Osteoblast (primary cell): Measurements from ENCODE around the gene CCDC106. TPM values are rescaled to one million over a fixed set of nuclear protein-coding genes. Genes with fewer than 3 reads are reported as not detected.

Experiments
- DNase-seq: peaks from one replicate; pipeline ENCODE4 v3.0.0; 2011; ENCODE audit warnings: low spot score, mixed read lengths; ENCODE audit not compliant: insufficient read length; ENCODE audit errors: missing footprints
- H2AFZ ChIP-seq: 2 replicates; pipeline ENCODE4 v1.6.0; 2011; ENCODE audit warnings: mild to moderate bottlenecking, low read length
- H3K27ac ChIP-seq: 2 replicates; pipeline ENCODE4 v1.5.1; 2011; ENCODE audit warnings: mild to moderate bottlenecking, low read depth, low read length, moderate library complexity
- H3K27me3 ChIP-seq: 2 replicates; pipeline ENCODE4 v1.6.0; 2012; ENCODE audit warnings: mild to moderate bottlenecking, control low read depth, inconsistent platforms, low read length, moderate library complexity; ENCODE audit not compliant: insufficient read depth
- H3K36me3 ChIP-seq: 2 replicates; pipeline ENCODE4 v1.5.1; 2011; ENCODE audit warnings: mild to moderate bottlenecking, low read length, control low read depth, moderate library complexity; ENCODE audit not compliant: insufficient read depth
- H3K4me1 ChIP-seq: 2 replicates; pipeline ENCODE4 v1.5.1; 2011; ENCODE audit warnings: mild to moderate bottlenecking, low read length, control low read depth, moderate library complexity; ENCODE audit not compliant: insufficient read depth
- H3K4me2 ChIP-seq: 2 replicates; pipeline ENCODE4 v1.6.0; 2011; ENCODE audit warnings: mild to moderate bottlenecking, low read length; ENCODE audit not compliant: insufficient read depth
- H3K4me3 ChIP-seq: fragments of 200-600 bp; sonication (generic); 3 replicates; pipeline ENCODE4 v1.5.1; 2012; ENCODE audit warnings: mild to moderate bottlenecking, low read length, inconsistent platforms; ENCODE audit not compliant: insufficient read depth
- H3K79me2 ChIP-seq: 2 replicates; pipeline ENCODE4 v1.6.0; 2012; ENCODE audit warnings: mild to moderate bottlenecking, low read length, control low read depth, inconsistent platforms; ENCODE audit not compliant: insufficient read depth
- H3K9me3 ChIP-seq: 2 replicates; pipeline ENCODE4 v1.5.1; 2011; ENCODE audit warnings: low read depth, low read length, control low read depth
- H4K20me1 ChIP-seq: 2 replicates; pipeline ENCODE4 v1.6.0; 2012; ENCODE audit warnings: mild to moderate bottlenecking, low read length, control low read depth; ENCODE audit not compliant: insufficient read depth
- total RNA-seq: library from RNA; depleted of rRNA; stranded (reverse); fragments of >200 nt; gene quantifications from 2 replicates; pipeline ENCODE4 v1.2.3, GENCODE V29; 2012
- TF ChIP-seq, protein P1 (sequence below): IDR thresholded peaks from 2 replicates; pipeline ENCODE4 v1.5.1; 2011; ENCODE audit warnings: mild to moderate bottlenecking, low read depth, low read length, moderate library complexity; ENCODE audit errors: extremely low read depth

CCDC106 gene
- total RNA-seq, 1 donor: 10.5 TPM

DNA sequence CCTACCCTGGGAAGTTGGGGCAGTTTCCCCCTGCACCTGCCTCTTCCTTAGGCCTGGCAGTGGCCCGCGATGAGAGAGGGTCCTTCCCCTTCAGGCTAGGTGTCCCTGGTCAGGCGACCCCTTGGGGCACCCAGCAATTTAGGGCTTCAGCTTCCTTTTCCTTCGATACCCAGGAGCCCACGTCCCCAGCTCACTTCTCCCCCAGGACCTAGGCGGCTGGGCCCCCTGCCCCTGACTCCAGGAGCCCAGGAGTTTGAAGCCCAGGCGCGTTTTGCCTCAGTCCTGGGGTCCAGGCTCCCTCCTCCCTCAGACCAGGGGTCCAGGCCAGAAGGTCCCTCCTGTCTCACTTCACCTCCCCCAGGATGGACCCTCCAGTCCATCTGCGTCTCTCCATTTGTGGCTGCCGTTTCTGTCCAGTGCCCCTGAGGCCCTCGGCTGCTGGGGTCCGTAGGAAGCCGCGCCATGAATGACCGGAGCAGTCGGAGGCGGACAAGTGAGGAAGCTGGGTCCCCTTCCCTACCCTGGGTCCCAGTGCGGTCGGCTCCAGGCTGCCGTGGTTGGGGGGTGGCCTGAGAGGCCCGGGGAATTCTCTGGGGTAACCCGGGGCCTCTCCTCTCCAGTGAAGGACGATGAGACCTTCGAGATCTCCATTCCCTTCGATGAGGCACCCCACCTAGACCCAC lies 714 bp downstream of the CCDC106 start:
- H3K27ac ChIP-seq: no peak overlapping the region
- peaks cover 27% of the 10 kb centered on the region for H3K79me2 ChIP-seq
- peaks cover 21% of the 10 kb centered on the region for H3K4me1 ChIP-seq
- H4K20me1 ChIP-seq: no peaks in the 10 kb centered on the region
- H3K4me3 ChIP-seq: peak overlapping the region; percentile 87
- H3K27me3 ChIP-seq: no peaks in the 10 kb centered on the region
- TF ChIP-seq, protein P1, sequence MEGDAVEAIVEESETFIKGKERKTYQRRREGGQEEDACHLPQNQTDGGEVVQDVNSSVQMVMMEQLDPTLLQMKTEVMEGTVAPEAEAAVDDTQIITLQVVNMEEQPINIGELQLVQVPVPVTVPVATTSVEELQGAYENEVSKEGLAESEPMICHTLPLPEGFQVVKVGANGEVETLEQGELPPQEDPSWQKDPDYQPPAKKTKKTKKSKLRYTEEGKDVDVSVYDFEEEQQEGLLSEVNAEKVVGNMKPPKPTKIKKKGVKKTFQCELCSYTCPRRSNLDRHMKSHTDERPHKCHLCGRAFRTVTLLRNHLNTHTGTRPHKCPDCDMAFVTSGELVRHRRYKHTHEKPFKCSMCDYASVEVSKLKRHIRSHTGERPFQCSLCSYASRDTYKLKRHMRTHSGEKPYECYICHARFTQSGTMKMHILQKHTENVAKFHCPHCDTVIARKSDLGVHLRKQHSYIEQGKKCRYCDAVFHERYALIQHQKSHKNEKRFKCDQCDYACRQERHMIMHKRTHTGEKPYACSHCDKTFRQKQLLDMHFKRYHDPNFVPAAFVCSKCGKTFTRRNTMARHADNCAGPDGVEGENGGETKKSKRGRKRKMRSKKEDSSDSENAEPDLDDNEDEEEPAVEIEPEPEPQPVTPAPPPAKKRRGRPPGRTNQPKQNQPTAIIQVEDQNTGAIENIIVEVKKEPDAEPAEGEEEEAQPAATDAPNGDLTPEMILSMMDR: no peak
- H3K4me2 ChIP-seq: peak overlapping the region; percentile 91
- H3K36me3 ChIP-seq: peaks cover 15% of the 10 kb centered on the region
- no peaks in the 10 kb centered on the region for H3K9me3 ChIP-seq
- H2AFZ ChIP-seq: peak overlapping the region; percentile 56
- peak; percentile 85 for DNase-seq

DNA sequence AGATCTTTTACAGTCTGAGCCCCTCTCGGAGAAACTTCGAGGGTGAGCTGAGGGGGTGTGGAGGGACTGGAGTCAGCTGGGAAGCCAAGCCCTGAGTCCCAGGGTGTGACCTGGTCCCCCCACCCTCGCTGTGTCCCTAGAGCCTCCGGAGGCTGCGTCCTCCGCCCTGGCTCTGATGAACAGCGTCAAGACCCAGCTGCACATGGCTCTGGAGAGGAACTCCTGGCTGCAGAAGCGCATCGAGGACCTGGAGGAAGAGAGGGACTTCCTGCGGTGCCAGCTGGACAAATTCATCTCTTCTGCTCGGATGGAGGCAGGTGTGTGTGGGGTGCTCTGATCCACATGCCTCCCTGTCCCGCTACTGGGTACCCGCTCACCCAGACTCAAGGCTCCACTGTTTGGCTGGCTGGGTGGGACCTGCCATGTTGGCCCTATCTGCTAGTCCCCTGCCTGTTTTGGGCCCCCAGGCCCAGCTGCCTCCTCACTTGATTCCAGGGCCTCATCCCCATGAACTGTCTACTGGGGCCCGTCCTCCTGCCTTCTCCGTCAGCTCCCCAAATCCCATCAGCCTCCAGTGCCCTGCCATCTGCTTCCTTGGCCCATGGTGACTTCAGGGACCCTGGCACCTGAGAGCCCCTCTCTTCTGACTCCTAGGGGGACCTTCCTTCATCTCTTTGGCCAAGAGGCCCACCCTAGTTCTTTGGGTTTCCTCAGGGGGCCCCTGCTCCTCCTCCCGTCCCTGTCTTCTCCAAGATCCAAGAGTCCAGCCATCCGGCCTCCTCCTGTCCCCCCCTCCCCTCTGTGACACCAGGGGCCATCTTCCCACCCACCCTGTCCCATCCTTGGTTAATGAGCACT lies 1.5 kb downstream of the CCDC106 start:
- Histone ChIP-seq H3K4me3 (no peak overlapping the region), H3K9me3 (no peaks in the 10 kb centered on the region), H3K36me3 (peaks cover 12% of the 10 kb centered on the region), H2AFZ (no peak overlapping the region), H4K20me1 (no peaks in the 10 kb centered on the region), H3K27me3 (no peaks in the 10 kb centered on the region), H3K4me1 (peaks cover 15% of the 10 kb centered on the region), H3K79me2 (peaks cover 20% of the 10 kb centered on the region), H3K27ac (no peak overlapping the region), H3K4me2 (peak overlapping the region; percentile 91)
- TF ChIP-seq, protein P1: no peak
- peak; percentile 81 for DNase-seq

DNA sequence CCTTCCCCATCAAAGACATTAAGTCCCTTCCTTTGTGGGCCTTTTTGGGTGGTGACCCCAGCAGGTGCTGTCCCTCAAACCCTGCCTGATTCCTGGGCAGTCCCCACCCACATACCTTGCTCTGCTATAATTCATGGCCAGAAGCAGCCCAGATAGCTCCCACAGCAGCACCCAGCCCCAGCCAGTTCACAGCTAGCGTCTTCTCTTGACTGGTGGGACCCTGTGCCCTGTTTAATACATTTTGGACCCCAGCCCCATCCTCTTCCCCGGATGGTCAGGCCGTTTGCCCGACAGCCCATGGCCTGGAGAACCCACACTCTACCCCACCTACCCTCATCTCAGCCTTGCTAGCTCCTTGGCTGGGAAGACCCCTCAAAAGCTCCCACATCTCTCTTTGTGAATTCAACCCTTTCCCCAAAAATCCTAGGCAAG lies 2.1 kb downstream of the CCDC106 start:
- H3K4me2 ChIP-seq: no peak overlapping the region
- no peaks in the 10 kb centered on the region for H3K9me3 ChIP-seq
- H3K4me3 ChIP-seq: no peak overlapping the region
- H3K4me1 ChIP-seq: peaks cover 12% of the 10 kb centered on the region
- TF ChIP-seq, protein P1: no peak
- H3K79me2 ChIP-seq: peaks cover 15% of the 10 kb centered on the region
- H3K36me3 ChIP-seq: peaks cover 5% of the 10 kb centered on the region
- no peak overlapping the region for H2AFZ ChIP-seq
- H3K27ac ChIP-seq: no peak overlapping the region
- no peaks in the 10 kb centered on the region for H4K20me1 ChIP-seq
- no peak for DNase-seq
- H3K27me3 ChIP-seq: no peaks in the 10 kb centered on the region

DNA sequence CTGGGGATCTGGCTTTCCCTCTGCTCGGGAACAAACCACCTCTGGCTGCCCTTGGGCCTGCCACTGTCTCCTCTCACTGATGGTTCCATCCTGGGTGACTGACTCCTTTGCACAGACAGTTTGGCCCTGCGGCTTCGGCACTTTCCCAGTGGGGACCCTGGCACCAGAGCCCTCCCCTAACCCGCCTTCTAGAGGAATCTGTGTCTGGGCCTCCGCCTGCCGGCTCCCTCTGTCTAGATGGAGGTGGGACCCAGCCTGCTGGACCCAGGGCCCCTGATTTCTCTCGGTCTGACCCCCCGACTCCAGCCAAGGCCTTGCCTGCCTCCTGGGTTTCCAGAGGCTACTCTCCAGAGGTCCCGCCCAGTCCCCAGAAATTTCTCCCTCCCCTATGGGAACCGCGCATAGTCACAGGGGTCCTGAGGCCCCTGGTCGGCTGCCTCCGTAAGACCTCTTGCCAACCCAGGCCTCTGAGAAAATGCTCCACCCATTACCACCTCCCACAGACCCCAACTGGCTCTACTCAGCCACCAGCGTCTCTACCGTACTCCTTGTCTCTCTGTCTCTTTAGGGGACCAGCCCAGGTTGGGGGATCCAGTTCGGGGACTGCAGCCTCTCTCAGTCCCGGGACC lies 2.7 kb downstream of the CCDC106 start:
- H3K4me1 ChIP-seq: peaks cover 14% of the 10 kb centered on the region
- no peaks in the 10 kb centered on the region for H3K36me3 ChIP-seq
- H3K27ac ChIP-seq: no peak overlapping the region
- peaks cover 6% of the 10 kb centered on the region for H4K20me1 ChIP-seq
- no peaks in the 10 kb centered on the region for H3K9me3 ChIP-seq
- H2AFZ ChIP-seq: no peak overlapping the region
- peak; percentile 73 for DNase-seq
- TF ChIP-seq, protein P1: no peak
- H3K4me3 ChIP-seq: no peak overlapping the region
- H3K79me2 ChIP-seq: peaks cover 15% of the 10 kb centered on the region
- H3K4me2 ChIP-seq: no peak overlapping the region
- H3K27me3 ChIP-seq: no peaks in the 10 kb centered on the region
